ENCODE results near the gene TBL1X. TPM values are rescaled to one million over a fixed set of nuclear protein-coding genes. Genes with fewer than 3 reads are reported as not detected.

Gene TBL1X
- total and polyA plus RNA-seq, 4 donors: 2.3 to 21.7 (median 13.3) TPM

DNA sequence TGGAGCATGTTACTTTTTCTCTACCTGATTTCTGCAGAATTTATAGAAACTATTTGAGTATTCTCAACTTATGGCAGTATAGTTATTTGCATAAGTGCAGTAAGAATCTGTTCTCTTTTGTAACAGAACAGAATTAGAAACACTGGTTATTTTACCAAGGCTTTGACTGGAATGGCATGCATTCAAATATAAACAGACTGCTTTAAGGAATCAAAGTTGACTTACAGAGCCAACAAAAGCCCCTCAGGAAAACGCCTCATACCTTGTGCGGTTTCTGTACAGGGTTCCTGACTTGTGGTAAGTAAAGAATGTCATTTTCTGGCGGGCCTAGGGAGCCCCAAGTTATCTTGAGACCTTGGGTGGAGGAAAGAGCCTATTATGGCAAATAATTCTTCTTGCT is 203.7 kb downstream of the TBL1X start:
- 37 to 52% methylated on average over 3 of the region's 3 CpGs for WGBS, 2 donors
- peaks cover 0 to 18% (median 4%) of the 10 kb centered on the region in 3 donors for H3K27me3 ChIP-seq (ENCODE audit: control insufficient read depth in 3 of 3, insufficient read depth in 3 of 3, low read length in 2 of 3)
- DNase-seq: peak in 1 of 3 donors; percentile 24
- no peaks in the 10 kb centered on the region for H3K9me3 ChIP-seq (ENCODE audit: control insufficient read depth in 4 of 4, insufficient read depth in 3 of 4, low read length in 3 of 4)
- no peak overlapping the region for H3K4me3 ChIP-seq
- TF ChIP-seq, protein P1, sequence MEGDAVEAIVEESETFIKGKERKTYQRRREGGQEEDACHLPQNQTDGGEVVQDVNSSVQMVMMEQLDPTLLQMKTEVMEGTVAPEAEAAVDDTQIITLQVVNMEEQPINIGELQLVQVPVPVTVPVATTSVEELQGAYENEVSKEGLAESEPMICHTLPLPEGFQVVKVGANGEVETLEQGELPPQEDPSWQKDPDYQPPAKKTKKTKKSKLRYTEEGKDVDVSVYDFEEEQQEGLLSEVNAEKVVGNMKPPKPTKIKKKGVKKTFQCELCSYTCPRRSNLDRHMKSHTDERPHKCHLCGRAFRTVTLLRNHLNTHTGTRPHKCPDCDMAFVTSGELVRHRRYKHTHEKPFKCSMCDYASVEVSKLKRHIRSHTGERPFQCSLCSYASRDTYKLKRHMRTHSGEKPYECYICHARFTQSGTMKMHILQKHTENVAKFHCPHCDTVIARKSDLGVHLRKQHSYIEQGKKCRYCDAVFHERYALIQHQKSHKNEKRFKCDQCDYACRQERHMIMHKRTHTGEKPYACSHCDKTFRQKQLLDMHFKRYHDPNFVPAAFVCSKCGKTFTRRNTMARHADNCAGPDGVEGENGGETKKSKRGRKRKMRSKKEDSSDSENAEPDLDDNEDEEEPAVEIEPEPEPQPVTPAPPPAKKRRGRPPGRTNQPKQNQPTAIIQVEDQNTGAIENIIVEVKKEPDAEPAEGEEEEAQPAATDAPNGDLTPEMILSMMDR (IDR thresholded peaks at IDR 0.05; ENCODE audit: control extremely low read depth, extremely low read depth): no peak
- H3K36me3 ChIP-seq (ENCODE audit: control insufficient read depth in 4 of 4, insufficient read depth in 4 of 4, low read length in 4 of 4): no peaks in the 10 kb centered on the region
- H3K27ac ChIP-seq (ENCODE audit: low read depth in 1 of 2, low read length in 1 of 2): no peak overlapping the region
- H3K9ac ChIP-seq (ENCODE audit: insufficient read depth in 1 of 2, low read length in 2 of 2): no peak overlapping the region
- peaks cover 0 to 15% (median 0%) of the 10 kb centered on the region in 5 donors for H3K4me1 ChIP-seq (ENCODE audit: control insufficient read depth in 5 of 5, insufficient read depth in 5 of 5, low read length in 5 of 5)
- ATAC-seq (ENCODE audit: insufficient read depth, low FRiP score): no peak

DNA sequence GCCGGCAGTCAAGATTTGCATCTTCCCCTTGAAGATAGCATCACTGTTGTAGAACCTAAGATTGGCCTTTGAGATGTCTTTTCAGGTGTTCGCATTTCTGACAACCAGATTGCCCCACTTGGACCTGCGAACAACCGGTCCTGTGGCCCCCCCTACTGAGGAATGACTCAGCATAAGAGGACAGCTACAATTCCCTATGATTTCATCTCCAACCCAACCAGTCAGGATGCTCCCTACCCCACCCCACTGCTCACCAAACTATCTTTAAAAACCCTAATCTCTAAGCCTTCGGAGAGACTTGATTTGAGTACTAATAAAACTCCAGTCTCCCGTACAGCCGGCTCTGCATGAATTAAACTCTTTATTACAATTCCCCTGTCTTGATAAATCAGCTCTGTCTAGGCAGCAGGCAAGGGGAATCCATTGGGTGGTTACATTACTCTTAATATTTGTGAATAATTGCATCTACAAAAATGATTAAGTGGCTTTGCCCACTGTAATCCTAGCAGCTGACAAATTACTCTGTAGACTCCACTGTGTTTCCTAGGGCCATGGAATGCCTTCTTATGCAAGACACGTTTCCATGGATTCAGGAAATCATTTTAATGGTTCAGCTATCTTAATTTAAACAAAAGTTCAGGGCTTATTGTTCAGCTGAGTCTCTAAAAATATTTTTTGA is 205.4 kb downstream of the TBL1X start:
- DNase-seq (peak in 2 of 3 donors; percentile 75), ATAC-seq (ENCODE audit: insufficient read depth, low FRiP score) (no peak)
- WGBS, 2 donors: 73 to 84% methylated on average over 8 of the region's 8 CpGs
- Histone ChIP-seq H3K4me1 (ENCODE audit: control insufficient read depth in 5 of 5, insufficient read depth in 5 of 5, low read length in 5 of 5) (peaks cover 0 to 15% (median 0%) of the 10 kb centered on the region in 5 donors), H3K9me3 (ENCODE audit: control insufficient read depth in 4 of 4, insufficient read depth in 3 of 4, low read length in 3 of 4) (no peaks in the 10 kb centered on the region), H3K27me3 (ENCODE audit: control insufficient read depth in 3 of 3, insufficient read depth in 3 of 3, low read length in 2 of 3) (peaks cover 0 to 16% (median 4%) of the 10 kb centered on the region in 3 donors), H3K9ac (ENCODE audit: insufficient read depth in 1 of 2, low read length in 2 of 2) (no peak overlapping the region), H3K4me3 (no peak overlapping the region), H3K36me3 (ENCODE audit: control insufficient read depth in 4 of 4, insufficient read depth in 4 of 4, low read length in 4 of 4) (no peaks in the 10 kb centered on the region), H3K27ac (ENCODE audit: low read depth in 1 of 2, low read length in 1 of 2) (no peak overlapping the region)
- TF ChIP-seq, protein P1 (IDR thresholded peaks at IDR 0.05; ENCODE audit: control extremely low read depth, extremely low read depth): no peak

DNA sequence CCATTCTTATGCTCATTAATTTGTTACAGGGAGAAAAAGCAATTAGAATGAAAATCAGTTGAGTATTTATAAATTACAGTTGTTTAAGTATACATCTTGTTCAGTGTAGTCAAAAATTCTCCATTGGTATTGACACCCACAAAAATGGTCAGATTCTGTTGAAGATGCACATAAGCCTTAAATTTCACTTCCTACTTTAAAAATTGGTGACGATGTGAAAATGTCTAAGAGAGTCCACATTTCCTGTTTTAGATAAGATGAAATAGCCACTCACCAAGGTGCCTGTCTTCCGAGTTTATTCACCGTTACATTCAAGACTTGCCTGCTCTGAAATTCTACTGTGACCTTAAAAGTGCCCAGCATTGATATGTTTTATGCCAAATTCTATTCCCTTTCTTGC is 207.1 kb downstream of the TBL1X start:
- Histone ChIP-seq H3K27ac (ENCODE audit: low read depth in 1 of 2, low read length in 1 of 2) (no peak overlapping the region), H3K27me3 (ENCODE audit: control insufficient read depth in 3 of 3, insufficient read depth in 3 of 3, low read length in 2 of 3) (peaks cover 0 to 15% (median 4%) of the 10 kb centered on the region in 3 donors), H3K9ac (ENCODE audit: insufficient read depth in 1 of 2, low read length in 2 of 2) (no peak overlapping the region), H3K36me3 (ENCODE audit: control insufficient read depth in 4 of 4, insufficient read depth in 4 of 4, low read length in 4 of 4) (no peaks in the 10 kb centered on the region), H3K4me1 (ENCODE audit: control insufficient read depth in 5 of 5, insufficient read depth in 5 of 5, low read length in 5 of 5) (peaks cover 0 to 15% (median 0%) of the 10 kb centered on the region in 5 donors), H3K4me3 (no peak overlapping the region), H3K9me3 (ENCODE audit: control insufficient read depth in 4 of 4, insufficient read depth in 3 of 4, low read length in 3 of 4) (no peaks in the 10 kb centered on the region)
- TF ChIP-seq, protein P1 (IDR thresholded peaks at IDR 0.05; ENCODE audit: control extremely low read depth, extremely low read depth): no peak
- no peak for ATAC-seq (ENCODE audit: insufficient read depth, low FRiP score)
- WGBS, 2 donors: 65 to 78% methylated on average over 3 of the region's 3 CpGs
- no peak for DNase-seq
